NCI-H2196 (cell line): Measurements from ENCODE around the gene DNAJA3.

Source experiments
- DNase-seq: peaks from one replicate; lab custom pipeline; 2025; ENCODE audit not compliant: unreplicated experiment; lab: John Stamatoyannopoulos, UW

The DNAJA3 gene

GRCh38 chr16:4433228-4433627 lies 7.6 kb downstream of the DNAJA3 start:
- no peak for DNase-seq

GRCh38 chr16:4433914-4434787 lies 8.5 kb downstream of the DNAJA3 start:
- no peak for DNase-seq

GRCh38 chr16:4435337-4436067 lies 9.8 kb downstream of the DNAJA3 start:
- DNase-seq = no peak

- no peak for DNase-seq
These were observed 11.7 kb downstream of the DNAJA3 start for GRCh38 chr16:4437366-4437765.

GRCh38 chr16:4442371-4442770 lies 16.7 kb downstream of the DNAJA3 start:
- DNase-seq = no peak

GRCh38 chr16:4443271-4443670 lies 17.6 kb downstream of the DNAJA3 start:
- no peak for DNase-seq

GRCh38 chr16:4443986-4444385 lies 18.3 kb downstream of the DNAJA3 start:
- DNase-seq = no peak

- no peak for DNase-seq
These were observed 24.8 kb downstream of the DNAJA3 start for GRCh38 chr16:4450430-4450829.

- no peak for DNase-seq
These were observed 25.4 kb downstream of the DNAJA3 start for GRCh38 chr16:4450931-4451519.

- DNase-seq = no peak
These were observed 27.0 kb downstream of the DNAJA3 start for GRCh38 chr16:4452674-4453073.

GRCh38 chr16:4454623-4455022 lies 29.0 kb downstream of the DNAJA3 start:
- no peak for DNase-seq

GRCh38 chr16:4455081-4455480 lies 29.4 kb downstream of the DNAJA3 start:
- DNase-seq = no peak

- no peak for DNase-seq
These were observed 30.3 kb downstream of the DNAJA3 start for GRCh38 chr16:4455951-4456350.

GRCh38 chr16:4460936-4461249 lies 35.2 kb downstream of the DNAJA3 start:
- DNase-seq = no peak

- DNase-seq = no peak
These were observed 35.8 kb downstream of the DNAJA3 start for GRCh38 chr16:4461250-4462085.

GRCh38 chr16:4463522-4464163 lies 38.0 kb downstream of the DNAJA3 start:
- DNase-seq = no peak

- DNase-seq = no peak
These were observed 40.5 kb downstream of the DNAJA3 start for GRCh38 chr16:4465977-4466779.

GRCh38 chr16:4467916-4468315 lies 42.2 kb downstream of the DNAJA3 start:
- no peak for DNase-seq

GRCh38 chr16:4468972-4469371 lies 43.3 kb downstream of the DNAJA3 start:
- DNase-seq = no peak

GRCh38 chr16:4471869-4472268 lies 46.2 kb downstream of the DNAJA3 start:
- DNase-seq = no peak
